WTC11 (cell line): ENCODE data around the gene WDR90. TPM values are rescaled to one million over a fixed set of nuclear protein-coding genes. Genes with fewer than 3 reads are reported as not detected.

Experiments
- ARID4B ChIP-seq: sonication (generic); formaldehyde crosslinking; IDR thresholded peaks from 2 replicates; pipeline ENCODE4 v1.8.0; 2023; ENCODE audit warnings: missing genetic modification reagents, mild to moderate bottlenecking, borderline replicate concordance
- ATF6 ChIP-seq: sonication (generic); formaldehyde crosslinking; IDR thresholded peaks from 2 replicates; pipeline ENCODE4 v1.8.1; 2023; ENCODE audit warnings: mild to moderate bottlenecking, missing genetic modification reagents
- CDX4 ChIP-seq: fragments of 250-450 bp; sonication (Bioruptor Pico); IDR thresholded peaks from 2 replicates; pipeline ENCODE4 v1.9.0; 2021; ENCODE audit warnings: moderate library complexity, mild to moderate bottlenecking, inconsistent platforms, borderline replicate concordance
- CTCF ChIP-seq: fragments of 200-600 bp; IDR thresholded peaks from 2 replicates; pipeline ENCODE4 v1.8.0; 2022; ENCODE audit warnings: antibody characterized with exemption
- FOXJ3 ChIP-seq: sonication (generic); formaldehyde crosslinking; IDR thresholded peaks from 2 replicates; pipeline ENCODE4 v1.9.0; 2021; ENCODE audit warnings: missing genetic modification reagents, mild to moderate bottlenecking, borderline replicate concordance
- HMGXB4 ChIP-seq: sonication (generic); formaldehyde crosslinking; IDR thresholded peaks from 2 replicates; pipeline ENCODE4 v1.8.1; 2023; ENCODE audit warnings: mild to moderate bottlenecking, moderate library complexity, missing genetic modification reagents
- IRF1 ChIP-seq: sonication (generic); formaldehyde crosslinking; IDR thresholded peaks from 2 replicates; pipeline ENCODE4 v1.8.0; 2023; ENCODE audit warnings: missing genetic modification reagents
- KAT7 ChIP-seq: sonication (generic); formaldehyde crosslinking; IDR thresholded peaks from 2 replicates; pipeline ENCODE4 v1.8.1; 2023; ENCODE audit warnings: missing genetic modification reagents, mild to moderate bottlenecking, borderline replicate concordance
- NFATC4 ChIP-seq: fragments of 250-450 bp; sonication (Bioruptor Pico); IDR thresholded peaks from 2 replicates; pipeline ENCODE4 v1.9.0; 2021; ENCODE audit warnings: mild to moderate bottlenecking
- NFE2L1 ChIP-seq: sonication (generic); formaldehyde crosslinking; IDR thresholded peaks from 2 replicates; pipeline ENCODE4 v1.8.1; 2023; ENCODE audit warnings: missing genetic modification reagents
- NR2C2 ChIP-seq: sonication (generic); formaldehyde crosslinking; IDR thresholded peaks from 2 replicates; pipeline ENCODE4 v1.8.0; 2022; ENCODE audit warnings: mild to moderate bottlenecking, missing genetic modification reagents
- OVOL2 ChIP-seq: fragments of 250-450 bp; sonication (Bioruptor Pico); IDR thresholded peaks from 2 replicates; pipeline ENCODE4 v1.9.0; 2021; ENCODE audit warnings: mild to moderate bottlenecking, borderline replicate concordance
- PRDM15 ChIP-seq: sonication (generic); formaldehyde crosslinking; IDR thresholded peaks from 2 replicates; pipeline ENCODE4 v1.8.0; 2022; ENCODE audit warnings: missing genetic modification reagents
- RELA ChIP-seq: sonication (generic); formaldehyde crosslinking; IDR thresholded peaks from 2 replicates; pipeline ENCODE4 v1.8.1; 2022; ENCODE audit warnings: missing genetic modification reagents, mild to moderate bottlenecking, borderline replicate concordance
- SMAD3 ChIP-seq: sonication (generic); formaldehyde crosslinking; IDR thresholded peaks from 2 replicates; pipeline ENCODE4 v1.8.0; 2022; ENCODE audit warnings: missing genetic modification reagents, mild to moderate bottlenecking, borderline replicate concordance
- ZNF532 ChIP-seq: fragments of 250-450 bp; sonication (Bioruptor Pico); IDR thresholded peaks from 2 replicates; pipeline ENCODE4 v1.9.0; 2021; ENCODE audit warnings: mild to moderate bottlenecking, borderline replicate concordance
- ZSCAN18 ChIP-seq: fragments of 250-450 bp; sonication (Bioruptor Pico); IDR thresholded peaks from 2 replicates; pipeline ENCODE4 v2.1.2; 2022; ENCODE audit warnings: mild to moderate bottlenecking, moderate library complexity
- total RNA-seq: library from RNA; stranded (reverse); gene quantifications from 3 replicates; pipeline ENCODE4 v1.2.3, GENCODE V29; 2021

Gene WDR90
- total RNA-seq, 1 experiment from 2014 or later: 75.8 TPM

GRCh38 chr16:638034-638543, 11.1 kb upstream of the WDR90 start (continued):
- TF ChIP-seq PRDM15 (CRISPR knock-in tag): no peak
- no peak for TF ChIP-seq ZSCAN18 (CRISPR knock-in tag)
- no peak for TF ChIP-seq CTCF
- no peak for TF ChIP-seq SMAD3 (CRISPR knock-in tag)
- no peak for TF ChIP-seq KAT7 (CRISPR knock-in tag)
- TF ChIP-seq FOXJ3 (CRISPR knock-in tag): no peak
- no peak for TF ChIP-seq ARID4B (CRISPR knock-in tag)
- TF ChIP-seq NFATC4 (CRISPR knock-in tag): no peak
- no peak for TF ChIP-seq NFE2L1 (CRISPR knock-in tag)
- no peak for TF ChIP-seq NR2C2 (CRISPR knock-in tag)
- no peak for TF ChIP-seq ATF6 (CRISPR knock-in tag)
- TF ChIP-seq CDX4 (CRISPR knock-in tag): no peak
- no peak for TF ChIP-seq RELA (CRISPR knock-in tag)
- no peak for TF ChIP-seq IRF1 (CRISPR knock-in tag)
- TF ChIP-seq HMGXB4 (CRISPR knock-in tag): no peak
- no peak for TF ChIP-seq OVOL2 (CRISPR knock-in tag)
- TF ChIP-seq ZNF532 (CRISPR knock-in tag): no peak
